IgD-negative memory B cell (primary cell): ENCODE results near the gene RAB36. TPM values are rescaled to one million over a fixed set of nuclear protein-coding genes. Genes with fewer than 3 reads are reported as not detected.

Source experiments
- H3K27ac Mint-ChIP-seq, 3 donors: one replicate each; pipeline ENCODE4 v1.8.0; 2020 to 2022; ENCODE audit warnings: mild to moderate bottlenecking in 3 of 3, mixed read lengths in 3 of 3, moderate library complexity in 1 of 3
- H3K27me3 Mint-ChIP-seq: one replicate; pipeline ENCODE4 v1.8.0; 2021; ENCODE audit warnings: mixed read lengths
- H3K36me3 Mint-ChIP-seq: one replicate; pipeline ENCODE4 v1.8.0; 2020; ENCODE audit warnings: mild to moderate bottlenecking, mixed read lengths
- H3K4me1 Mint-ChIP-seq, 3 donors: one replicate each; pipeline ENCODE4 v1.8.0; 2020 to 2022; ENCODE audit warnings: mixed read lengths in 3 of 3, mild to moderate bottlenecking in 1 of 3
- H3K4me3 Mint-ChIP-seq, 4 donors: one replicate each; pipeline ENCODE4 v1.8.0; 2020 to 2022; ENCODE audit warnings: mild to moderate bottlenecking in 4 of 4, mixed read lengths in 4 of 4, moderate library complexity in 3 of 4
- H3K9me3 Mint-ChIP-seq, 3 donors: one replicate each; pipeline ENCODE4 v1.8.0; 2020 to 2021; ENCODE audit warnings: mixed read lengths in 3 of 3, mild to moderate bottlenecking in 1 of 3
- polyA plus RNA-seq: library from polyadenylated mRNA; unstranded; fragments of 300-500 nt; fragmentation: Illumina TruSeq; gene quantifications from one replicate; pipeline ENCODE4 v1.2.3, GENCODE V29; 2021

RAB36 gene
- polyA plus RNA-seq, 1 donor from 2014 or later, result 1.8 TPM

- H3K4me3 Mint-ChIP-seq, result no peak overlapping the region
- H3K4me1 Mint-ChIP-seq, result peaks cover 6 to 9% (median 9%) of the 10 kb centered on the region in 3 donors
- no peak overlapping the region for H3K27ac Mint-ChIP-seq
- H3K36me3 Mint-ChIP-seq, result no peaks in the 10 kb centered on the region
- H3K9me3 Mint-ChIP-seq, result no peaks in the 10 kb centered on the region
- no peaks in the 10 kb centered on the region for H3K27me3 Mint-ChIP-seq
Observed at GRCh38 chr22:23122992-23123803, 22.1 kb upstream of the RAB36 start.

- Mint-ChIP-seq H3K27ac (no peak overlapping the region), H3K36me3 (peaks cover 1% of the 10 kb centered on the region), H3K4me3 (no peak overlapping the region), H3K9me3 (no peaks in the 10 kb centered on the region), H3K4me1 (peaks cover 9 to 13% (median 10%) of the 10 kb centered on the region in 3 donors), H3K27me3 (no peaks in the 10 kb centered on the region)
Observed at GRCh38 chr22:23123804-23124254, 21.4 kb upstream of the RAB36 start.

GRCh38 chr22:23124611-23125511, 20.4 kb upstream of the RAB36 start:
- no peaks in the 10 kb centered on the region for H3K27me3 Mint-ChIP-seq
- H3K27ac Mint-ChIP-seq, result no peak overlapping the region
- peaks cover 1 to 7% (median 6%) of the 10 kb centered on the region in 3 donors for H3K4me1 Mint-ChIP-seq
- no peak overlapping the region for H3K4me3 Mint-ChIP-seq
- peaks cover 1% of the 10 kb centered on the region for H3K36me3 Mint-ChIP-seq
- H3K9me3 Mint-ChIP-seq, result no peaks in the 10 kb centered on the region

GRCh38 chr22:23125512-23126103, 19.7 kb upstream of the RAB36 start:
- Mint-ChIP-seq H3K4me3 (no peak overlapping the region), H3K27ac (no peak overlapping the region), H3K4me1 (peaks cover 0 to 7% (median 5%) of the 10 kb centered on the region in 3 donors), H3K9me3 (no peaks in the 10 kb centered on the region), H3K27me3 (no peaks in the 10 kb centered on the region), H3K36me3 (peaks cover 1% of the 10 kb centered on the region)

- H3K9me3 Mint-ChIP-seq, result no peaks in the 10 kb centered on the region
- H3K36me3 Mint-ChIP-seq, result peaks cover 1% of the 10 kb centered on the region
- no peak overlapping the region for H3K27ac Mint-ChIP-seq
- no peak overlapping the region for H3K4me3 Mint-ChIP-seq
- no peaks in the 10 kb centered on the region for H3K27me3 Mint-ChIP-seq
- H3K4me1 Mint-ChIP-seq, result peaks cover 0 to 7% (median 5%) of the 10 kb centered on the region in 3 donors
Observed at GRCh38 chr22:23126165-23127054, 18.9 kb upstream of the RAB36 start.

GRCh38 chr22:23127055-23127756, 18.1 kb upstream of the RAB36 start:
- Mint-ChIP-seq H3K4me1 (peaks cover 0 to 7% (median 5%) of the 10 kb centered on the region in 3 donors), H3K27me3 (no peaks in the 10 kb centered on the region), H3K4me3 (no peak overlapping the region), H3K36me3 (peaks cover 1% of the 10 kb centered on the region), H3K27ac (no peak overlapping the region), H3K9me3 (no peaks in the 10 kb centered on the region)

- H3K4me3 Mint-ChIP-seq, result no peak overlapping the region
- H3K4me1 Mint-ChIP-seq, result peaks cover 0 to 7% (median 5%) of the 10 kb centered on the region in 3 donors
- no peaks in the 10 kb centered on the region for H3K27me3 Mint-ChIP-seq
- peaks cover 1% of the 10 kb centered on the region for H3K36me3 Mint-ChIP-seq
- H3K9me3 Mint-ChIP-seq, result no peaks in the 10 kb centered on the region
- no peak overlapping the region for H3K27ac Mint-ChIP-seq
Observed at GRCh38 chr22:23127788-23128187, 17.5 kb upstream of the RAB36 start.

GRCh38 chr22:23128269-23129108, 16.8 kb upstream of the RAB36 start:
- Mint-ChIP-seq H3K4me1 (peaks cover 0 to 7% (median 5%) of the 10 kb centered on the region in 3 donors), H3K27ac (peak overlapping the region in 2 of 3 donors; percentile 2 to 67), H3K9me3 (no peaks in the 10 kb centered on the region), H3K36me3 (peaks cover 1% of the 10 kb centered on the region), H3K27me3 (no peaks in the 10 kb centered on the region), H3K4me3 (peak overlapping the region in 1 of 4 donors; percentile 15)

- H3K36me3 Mint-ChIP-seq, result peaks cover 1% of the 10 kb centered on the region
- H3K27ac Mint-ChIP-seq, result no peak overlapping the region
- H3K9me3 Mint-ChIP-seq, result no peaks in the 10 kb centered on the region
- peaks cover 0 to 7% (median 5%) of the 10 kb centered on the region in 3 donors for H3K4me1 Mint-ChIP-seq
- H3K27me3 Mint-ChIP-seq, result no peaks in the 10 kb centered on the region
- H3K4me3 Mint-ChIP-seq, result no peak overlapping the region
Observed at GRCh38 chr22:23129149-23129548, 16.1 kb upstream of the RAB36 start.

- H3K27ac Mint-ChIP-seq, result no peak overlapping the region
Observed at GRCh38 chr22:23130697-23131096, 14.6 kb upstream of the RAB36 start.

GRCh38 chr22:23131931-23132330, 13.3 kb upstream of the RAB36 start:
- Mint-ChIP-seq H3K27me3 (no peaks in the 10 kb centered on the region), H3K27ac (no peak overlapping the region), H3K4me1 (peaks cover 0 to 13% (median 7%) of the 10 kb centered on the region in 3 donors), H3K36me3 (peaks cover 1% of the 10 kb centered on the region), H3K4me3 (no peak overlapping the region), H3K9me3 (no peaks in the 10 kb centered on the region)

More at GRCh38 chr22:23130697-23131096, 14.6 kb upstream of the RAB36 start:
- Mint-ChIP-seq H3K9me3 (no peaks in the 10 kb centered on the region), H3K27me3 (no peaks in the 10 kb centered on the region), H3K36me3 (peaks cover 1% of the 10 kb centered on the region), H3K4me3 (no peak overlapping the region), H3K4me1 (peaks cover 0 to 7% (median 5%) of the 10 kb centered on the region in 3 donors)

- no peak overlapping the region for H3K27ac Mint-ChIP-seq
- H3K27me3 Mint-ChIP-seq, result no peaks in the 10 kb centered on the region
- no peaks in the 10 kb centered on the region for H3K9me3 Mint-ChIP-seq
- H3K4me3 Mint-ChIP-seq, result no peak overlapping the region
- peaks cover under 1 to 18% (median 7%) of the 10 kb centered on the region in 3 donors for H3K4me1 Mint-ChIP-seq
- peaks cover 1% of the 10 kb centered on the region for H3K36me3 Mint-ChIP-seq
Observed at GRCh38 chr22:23132376-23133091, 12.7 kb upstream of the RAB36 start.
